Lung (tissue), 12 donors: ENCODE measurements around the gene CHMP1A. TPM values are rescaled to one million over a fixed set of nuclear protein-coding genes. Genes with fewer than 3 reads are reported as not detected.
"Not testable (repeated sequence)": the region's sequence is repeated elsewhere in the genome, so short reads cannot be mapped to it uniquely, and the experiment has no call there.

Experiments used
- ATAC-seq: fragments of 200-7000 bp; cut with Tn5 transposase; one replicate; pipeline ENCODE4 v1.9.1; 2020; ENCODE audit warnings: moderate number of reproducible peaks; ENCODE audit not compliant: insufficient read depth, low FRiP score
- DNase-seq, 3 donors: peaks; one replicate each; pipeline ENCODE4 v3.0.0-alpha.2; 2013 to 2017
- H3K27ac ChIP-seq, 2 donors: one replicate each; pipeline ENCODE4 v1.5.1; 2013; ENCODE audit warnings: mild to moderate bottlenecking in 2 of 2, moderate library complexity in 2 of 2, control low read depth in 1 of 2, inconsistent platforms in 1 of 2, low read depth in 1 of 2, low read length in 1 of 2
- H3K27me3 ChIP-seq, 3 donors: one replicate each; pipeline ENCODE4 v1.5.1; 2013; ENCODE audit warnings: low read length in 2 of 3; ENCODE audit not compliant: control insufficient read depth in 3 of 3, insufficient read depth in 3 of 3
- H3K36me3 ChIP-seq, 4 donors: one replicate each; pipeline ENCODE4 v1.5.1; 2013; ENCODE audit warnings: low read length in 4 of 4, mild to moderate bottlenecking in 1 of 4, moderate library complexity in 1 of 4; ENCODE audit not compliant: control insufficient read depth in 4 of 4, insufficient read depth in 4 of 4
- H3K4me1 ChIP-seq, 5 donors: one replicate each; pipeline ENCODE4 v1.5.1; 2013; ENCODE audit warnings: low read length in 5 of 5, mild to moderate bottlenecking in 2 of 5, moderate library complexity in 1 of 5; ENCODE audit not compliant: control insufficient read depth in 5 of 5, insufficient read depth in 5 of 5
- H3K4me3 ChIP-seq: one replicate; pipeline ENCODE4 v1.5.1; 2013; ENCODE audit warnings: mild to moderate bottlenecking, control low read depth, moderate library complexity
- H3K9ac ChIP-seq, 2 donors: one replicate each; pipeline ENCODE4 v1.5.1; 2013; ENCODE audit warnings: low read length in 2 of 2, control low read depth in 1 of 2; ENCODE audit not compliant: insufficient read depth in 1 of 2
- H3K9me3 ChIP-seq, 4 donors: one replicate each; pipeline ENCODE4 v1.5.1; 2013; ENCODE audit warnings: low read length in 3 of 4, mild to moderate bottlenecking in 1 of 4, moderate library complexity in 1 of 4; ENCODE audit not compliant: control insufficient read depth in 4 of 4, insufficient read depth in 3 of 4
- CTCF ChIP-seq: IDR thresholded peaks from 2 replicates; pipeline ENCODE4 v1.5.1; 2012; ENCODE audit warnings: mild to moderate bottlenecking; ENCODE audit errors: control extremely low read depth, extremely low read depth
- WGBS, 2 donors: extraction: QIAGEN DNeasy Blood & Tissue Kit; methylation state at CpG; one replicate each; pipeline ENCODE4 v1.1.7; 2013; 5-methylcytosine and 5-hydroxymethylcytosine counted together
- polyA plus RNA-seq, 2 donors: library from polyadenylated mRNA; stranded (reverse); fragments of 200-250 nt; gene quantifications; one replicate each; pipeline ENCODE4 v1.2.1, GENCODE V29; 2013
- total RNA-seq, 2 donors: library from RNA; depleted of rRNA in 1 of 2; stranded (reverse); fragments of >200 nt in 1 of 2; gene quantifications; one replicate each; pipeline ENCODE4 v1.2.1, GENCODE V29; 2014 to 2021
- donor health status: control.
- donor health status: control.
- donor health status: Bipolar disorder and iron deficiency.
- donor health status: healthy.
- donor health status: DM: yes; HTN: yes; CAD: no.

The CHMP1A gene
- total and polyA plus RNA-seq, 4 donors = 61.3 to 98.4 (median 85.5) TPM

GRCh38 chr16:89668790-89669158 lies 11.3 kb upstream of the CHMP1A start:
- WGBS, 2 donors = 33 to 34% methylated on average over 5 of the region's 5 CpGs
- H3K27ac ChIP-seq = peak overlapping the region in 1 of 2 donors; percentile 34
- H3K36me3 ChIP-seq = no peaks in the 10 kb centered on the region
- H3K4me3 ChIP-seq = no peak overlapping the region
- H3K9me3 ChIP-seq = no peaks in the 10 kb centered on the region
- H3K9ac ChIP-seq = no peak overlapping the region
- no peak for TF ChIP-seq CTCF
- H3K27me3 ChIP-seq = no peaks in the 10 kb centered on the region
- peaks cover 0 to 4% (median 0%) of the 10 kb centered on the region in 5 donors for H3K4me1 ChIP-seq
- ATAC-seq (peak; percentile 10), DNase-seq (no peak)

GRCh38 chr16:89667633-89668032 lies 10.1 kb upstream of the CHMP1A start:
- H3K36me3 ChIP-seq = peaks cover 0 to 6% (median 0%) of the 10 kb centered on the region in 4 donors
- H3K27ac ChIP-seq = no peak overlapping the region
- H3K9ac ChIP-seq = no peak overlapping the region
- no peaks in the 10 kb centered on the region for H3K9me3 ChIP-seq
- no peak overlapping the region for H3K4me3 ChIP-seq
- DNase-seq = no peak
- H3K4me1 ChIP-seq = peaks cover 0 to 4% (median 0%) of the 10 kb centered on the region in 5 donors
- WGBS, 2 donors = 83 to 84% methylated on average over 9 of the region's 9 CpGs
- no peak for TF ChIP-seq CTCF
- H3K27me3 ChIP-seq = no peaks in the 10 kb centered on the region
- no peak for ATAC-seq

- H3K4me1 ChIP-seq, H3K27ac ChIP-seq, DNase-seq, H3K4me3 ChIP-seq, H3K36me3 ChIP-seq, ATAC-seq, H3K9ac ChIP-seq, H3K27me3 ChIP-seq, H3K9me3 ChIP-seq: not testable (repeated sequence)
- WGBS, 2 donors = 63 to 91% methylated on average over 6 of the region's 7 CpGs
Measured at GRCh38 chr16:89667000-89667399, 9.5 kb upstream of the CHMP1A start.

- 87 to 88% methylated on average over 10 of the region's 11 CpGs for WGBS, 2 donors
- H3K9ac ChIP-seq, H3K9me3 ChIP-seq, ATAC-seq, H3K27ac ChIP-seq, H3K4me3 ChIP-seq, H3K27me3 ChIP-seq, H3K4me1 ChIP-seq: not testable (repeated sequence)
- H3K36me3 ChIP-seq = peaks cover 3 to 18% (median 5%) of the 10 kb centered on the region in 4 donors
- DNase-seq = peak in 1 of 3 donors; percentile 6
Measured at GRCh38 chr16:89664238-89664637, 6.7 kb upstream of the CHMP1A start.
